Measurements from ENCODE around the gene ATXN1. TPM values are rescaled to one million over a fixed set of nuclear protein-coding genes. Genes with fewer than 3 reads are reported as not detected.

ATXN1 gene
- total RNA-seq, 1 donor from 2014 or later = 59.8 TPM

- intact Hi-C loops (cut with micrococcal nuclease) = no loop called here
- Mint-ChIP-seq H3K9me3 (no peaks in the 10 kb centered on the region), H3K27ac (no peak overlapping the region), H3K36me3 (ENCODE audit: low read depth) (no peaks in the 10 kb centered on the region), H3K4me1 (peaks cover 14% of the 10 kb centered on the region), H3K4me3 (no peak overlapping the region), H3K27me3 (no peaks in the 10 kb centered on the region)
- DNase-seq (no peak), ATAC-seq (ENCODE audit: low read depth) (no peak)
- ChIA-PET CTCF (no interaction called here), POLR2A (no interaction called here)
- no peak for TF ChIP-seq CTCF (IDR thresholded peaks at IDR 0.05)
Observed at GRCh38 chr6:16717275-16717942, 43.9 kb downstream of the ATXN1 start.

GRCh38 chr6:16716321-16716858 is 44.9 kb downstream of the ATXN1 start:
- intact Hi-C loops (cut with micrococcal nuclease) = no loop called here
- H3K27ac Mint-ChIP-seq = no peak overlapping the region

GRCh38 chr6:16713597-16713996 is 47.7 kb downstream of the ATXN1 start:
- Mint-ChIP-seq H3K36me3 (ENCODE audit: low read depth) (no peaks in the 10 kb centered on the region), H3K27ac (peak overlapping the region; percentile 94), H3K4me1 (peaks cover 28% of the 10 kb centered on the region), H3K9me3 (no peaks in the 10 kb centered on the region), H3K27me3 (no peaks in the 10 kb centered on the region), H3K4me3 (no peak overlapping the region)
- ATAC-seq (ENCODE audit: low read depth) = no peak
- no peak for TF ChIP-seq CTCF (IDR thresholded peaks at IDR 0.05)
- no peak for DNase-seq
- ChIA-PET CTCF (interaction anchor here (1.0 to 2.6 kb wide), 8 partner anchors 15 to 382 kb away, joined by 3 to 15 read pairs (median 3); partner anchors contain the start of gene ATXN1), POLR2A (interaction anchor here (0.5 to 2.3 kb wide), 9 partner anchors 15 to 304 kb away, joined by 3 to 14 read pairs (median 8); partner anchors contain the start of gene ATXN1)
- intact Hi-C loops (cut with micrococcal nuclease) = loop anchor here (1.0 to 5.0 kb wide), 7 partner anchors 17 to 476 kb away; partner anchors contain the start of gene GMPR

More at GRCh38 chr6:16716321-16716858, 44.9 kb downstream of the ATXN1 start:
- H3K27me3 Mint-ChIP-seq = no peaks in the 10 kb centered on the region
- H3K4me1 Mint-ChIP-seq = peaks cover 23% of the 10 kb centered on the region
- H3K9me3 Mint-ChIP-seq = no peaks in the 10 kb centered on the region
- H3K36me3 Mint-ChIP-seq (ENCODE audit: low read depth) = no peaks in the 10 kb centered on the region
- ATAC-seq (ENCODE audit: low read depth) = no peak
- POLR2A ChIA-PET = interaction anchor here (0.6 kb wide), 1 partner anchor 27 kb away, joined by 7 read pairs; no protein-coding TSS in a partner anchor
- CTCF ChIA-PET = interaction anchor here (1.4 kb wide), 1 partner anchor 17 kb away, joined by 4 read pairs; no protein-coding TSS in a partner anchor
- no peak for DNase-seq
- no peak overlapping the region for H3K4me3 Mint-ChIP-seq
- no peak for TF ChIP-seq CTCF (IDR thresholded peaks at IDR 0.05)

- Mint-ChIP-seq H3K4me1 (peaks cover 28% of the 10 kb centered on the region), H3K27me3 (no peaks in the 10 kb centered on the region), H3K9me3 (no peaks in the 10 kb centered on the region), H3K4me3 (peak overlapping the region; percentile 75), H3K27ac (peak overlapping the region; percentile 94), H3K36me3 (ENCODE audit: low read depth) (no peaks in the 10 kb centered on the region)
- DNase-seq (no peak), ATAC-seq (ENCODE audit: low read depth) (peak; percentile 54)
- intact Hi-C loops (cut with micrococcal nuclease) = loop anchor here (1.0 to 5.0 kb wide), 11 partner anchors 13 to 476 kb away; partner anchors contain the start of genes ATXN1 and GMPR
- ChIA-PET POLR2A (interaction anchor here (0.5 to 2.3 kb wide), 12 partner anchors 14 to 303 kb away, joined by 3 to 14 read pairs (median 7); partner anchors contain the start of gene ATXN1), CTCF (interaction anchor here (0.8 to 2.6 kb wide), 9 partner anchors 14 to 381 kb away, joined by 3 to 15 read pairs (median 3); partner anchors contain the start of gene ATXN1)
- no peak for TF ChIP-seq CTCF (IDR thresholded peaks at IDR 0.05)
Observed at GRCh38 chr6:16712931-16713484, 48.3 kb downstream of the ATXN1 start.

All from activated B cell treated with CpG ODN at 0.5 μM for 24 hours (primary cell).